GM18498 (cell line): Measurements from ENCODE around the gene HSFX3.
"Not testable (repeated sequence)": the region's sequence is repeated elsewhere in the genome, so short reads cannot be mapped to it uniquely, and the experiment has no call there.

Experiments
- ATAC-seq: cut with Tn5 transposase; IDR thresholded peaks from one replicate; pipeline ENCODE4 v1.9.1; 2021; ENCODE audit warnings: mild to moderate bottlenecking, moderate library complexity; ENCODE audit not compliant: unreplicated experiment

The HSFX3 gene

DNA sequence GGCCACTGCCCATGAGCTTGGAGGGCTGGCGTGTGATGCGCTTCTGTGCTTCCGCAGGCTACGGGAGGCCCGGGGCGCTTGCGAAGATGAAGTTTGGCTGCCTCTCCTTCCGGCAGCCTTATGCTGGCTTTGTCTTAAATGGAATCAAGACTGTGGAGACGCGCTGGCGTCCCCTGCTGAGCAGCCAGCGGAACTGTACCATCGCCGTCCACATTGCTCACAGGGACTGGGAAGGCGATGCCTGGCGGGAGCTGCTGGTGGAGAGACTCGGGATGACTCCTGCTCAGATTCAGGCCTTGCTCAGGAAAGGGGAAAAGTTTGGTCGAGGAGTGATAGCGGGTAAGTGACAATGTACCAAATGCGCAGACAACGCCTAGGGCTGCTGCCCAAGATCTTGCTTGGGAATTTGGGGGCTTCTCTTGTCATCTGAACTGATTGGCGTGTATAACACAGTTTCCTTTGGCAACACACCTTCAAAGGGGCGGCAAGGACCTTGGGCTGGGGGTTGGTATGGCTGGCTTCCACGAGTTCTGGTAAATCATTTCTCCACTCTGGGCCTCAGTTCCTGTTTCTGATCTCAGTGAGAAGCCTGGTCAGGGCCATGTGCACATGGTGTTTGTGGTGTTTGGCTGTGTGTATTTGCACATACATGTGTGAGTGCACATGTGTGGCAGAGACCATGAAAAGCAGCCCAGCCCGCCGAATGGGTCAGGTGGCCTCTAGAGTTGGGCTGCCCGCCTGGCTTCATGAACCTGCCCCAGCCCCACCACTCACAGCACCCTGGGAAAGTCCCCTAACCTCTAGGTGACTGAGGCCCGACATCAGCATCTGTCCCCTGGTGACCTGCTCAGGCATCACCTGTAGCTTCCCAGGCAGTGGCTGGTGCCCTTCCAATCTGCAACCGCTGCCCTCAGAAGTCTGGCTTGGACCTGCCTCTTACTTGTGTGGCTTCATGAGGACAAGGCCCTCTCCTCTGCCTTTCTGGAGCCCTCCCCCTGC is 3.9 kb downstream of the HSFX3 start:
- ATAC-seq: not testable (repeated sequence)

DNA sequence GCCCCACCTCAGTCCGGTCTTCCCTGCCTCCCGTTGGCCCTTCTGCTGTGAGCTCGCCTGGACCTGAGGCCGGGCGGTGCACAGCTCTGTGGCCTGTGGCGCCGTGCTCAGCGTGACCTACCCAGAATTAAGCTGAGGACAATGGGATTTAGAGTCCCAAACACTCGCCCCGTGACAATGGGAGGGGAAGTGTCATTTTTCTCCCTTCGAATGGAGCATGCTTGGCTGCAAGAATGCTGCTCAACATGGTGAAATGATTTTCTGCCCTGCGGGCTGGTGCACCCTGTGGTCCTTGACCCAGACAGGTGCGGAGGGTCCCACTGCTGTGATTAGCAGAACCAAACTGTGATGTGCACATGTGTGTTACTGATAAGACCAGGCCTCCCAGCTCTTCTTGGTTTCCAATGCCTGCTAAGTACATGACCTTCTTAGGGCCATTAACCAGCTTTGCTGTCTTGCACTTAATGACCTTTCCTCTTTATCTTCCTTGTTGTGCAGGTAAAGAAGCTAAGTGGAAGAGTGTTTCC is 8.1 kb downstream of the HSFX3 start:
- ATAC-seq: no peak

DNA sequence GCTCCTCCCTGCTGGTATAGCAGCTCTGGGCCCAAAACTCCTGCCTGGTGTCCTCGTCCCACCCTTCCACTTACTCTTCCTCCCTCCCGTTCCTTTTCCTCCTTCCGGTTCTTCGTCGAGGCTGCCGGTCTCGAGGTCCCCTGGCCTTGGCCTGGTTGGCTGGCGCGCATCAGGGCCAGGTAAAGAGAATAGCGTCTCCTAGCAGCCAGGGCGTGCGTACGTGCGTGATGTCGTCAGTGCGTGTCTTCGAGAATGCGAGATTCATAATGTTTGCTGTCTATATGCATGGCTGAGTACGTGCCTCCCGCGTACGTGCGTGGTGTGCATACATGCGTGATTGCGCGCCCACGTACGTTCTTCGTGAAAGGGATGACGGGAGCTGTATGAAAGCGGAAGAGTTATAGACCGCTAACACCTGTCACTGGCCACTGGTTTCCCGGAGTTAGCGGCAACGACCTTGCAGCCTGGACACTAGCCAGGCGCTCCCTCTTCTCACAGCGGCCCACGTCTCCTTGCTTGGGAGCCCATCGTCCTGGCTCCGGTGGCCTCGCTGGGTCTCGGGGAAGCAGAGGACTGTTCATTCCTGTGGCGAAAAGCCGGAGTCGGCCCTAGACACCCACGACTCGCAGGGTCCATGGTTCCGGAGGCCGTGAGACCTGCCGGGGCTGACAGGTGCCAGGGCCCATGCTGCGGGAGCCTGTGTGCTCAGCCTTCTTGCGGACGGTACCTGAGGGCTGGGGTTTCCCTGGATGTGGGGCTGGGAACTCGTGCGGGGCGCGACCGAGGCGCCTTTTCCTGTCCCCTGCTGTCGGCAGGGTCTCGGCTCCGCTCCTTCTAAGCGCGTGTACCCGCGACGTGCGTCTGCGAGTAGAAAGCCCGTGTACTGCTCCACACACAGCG is 8.9 kb downstream of the HSFX3 start, which contains the start of gene EOLA1:
Gene EOLA1 (plus strand): TSS at position 392 of the 900 bp plus-strand sequence. CDS start 4,619 bp downstream, outside the sequence.
- peak; percentile 80 for ATAC-seq

DNA sequence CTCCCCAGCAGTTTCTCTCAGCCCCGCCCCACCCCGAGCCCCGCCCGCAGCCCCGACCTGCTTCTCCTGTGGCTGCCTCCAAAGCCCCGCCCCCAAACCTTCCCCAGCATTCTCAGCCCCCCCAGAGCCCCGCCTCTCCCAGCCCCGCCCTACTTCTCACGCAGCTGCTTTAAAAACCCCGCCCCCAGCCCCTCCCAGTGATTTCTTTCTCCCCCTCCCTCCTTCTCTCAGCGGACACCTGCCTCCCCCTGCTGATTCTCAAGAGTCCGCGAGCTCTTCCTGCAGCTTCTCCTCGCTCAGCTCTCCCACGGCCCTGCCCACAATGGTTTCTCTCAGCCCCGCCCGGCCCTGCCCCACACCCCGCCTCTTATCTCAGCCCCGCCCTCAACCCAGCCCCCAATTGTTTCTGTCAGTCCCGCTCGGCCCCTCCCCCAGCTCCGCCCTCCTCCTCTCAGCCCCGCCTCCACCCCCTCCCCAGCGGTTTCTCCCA is 9.5 kb downstream of the HSFX3 start:
- ATAC-seq: peak; percentile 34

DNA sequence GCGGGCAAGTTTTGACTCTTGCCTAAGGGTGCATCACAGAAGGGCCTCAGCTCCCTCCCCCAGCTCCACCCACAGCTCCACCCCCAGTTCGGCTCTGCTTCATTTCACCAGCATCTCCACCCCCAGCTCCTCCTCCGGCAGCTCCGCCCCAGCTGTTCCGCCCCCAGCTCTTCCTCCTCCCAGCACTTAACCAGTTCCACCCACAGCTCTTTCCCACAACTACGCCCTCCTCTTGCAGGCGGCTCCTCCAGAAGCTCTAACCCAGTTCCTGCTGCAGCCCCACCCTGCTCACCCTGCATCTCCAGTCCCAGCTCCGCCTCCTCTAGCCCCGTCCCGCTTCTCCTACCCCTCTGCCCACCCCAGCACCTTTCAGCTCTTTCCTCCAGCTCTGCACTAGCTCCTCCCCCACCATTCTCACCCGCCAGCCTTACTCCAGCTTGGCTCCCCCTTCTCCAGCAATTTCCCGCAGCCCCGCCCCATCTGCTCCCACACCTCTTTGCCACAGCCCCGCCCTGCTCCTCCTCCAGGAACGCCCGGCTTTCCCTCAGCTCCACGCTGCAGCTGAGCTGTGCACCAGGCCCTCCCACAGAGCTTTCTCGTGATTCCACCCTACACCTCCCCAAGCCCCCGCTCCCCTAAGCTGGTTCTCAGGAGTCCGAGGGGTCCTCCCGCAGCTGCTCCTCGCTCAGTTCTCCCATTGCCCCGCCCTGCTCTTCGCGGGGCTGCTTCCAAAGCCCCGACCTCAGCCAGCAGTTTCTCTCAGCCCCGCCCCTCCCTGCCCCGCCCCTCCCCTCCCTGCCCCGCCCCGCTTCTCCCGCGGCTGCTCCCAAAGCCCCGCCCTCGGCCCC is 10.2 kb downstream of the HSFX3 start:
- peak; percentile 54 for ATAC-seq

DNA sequence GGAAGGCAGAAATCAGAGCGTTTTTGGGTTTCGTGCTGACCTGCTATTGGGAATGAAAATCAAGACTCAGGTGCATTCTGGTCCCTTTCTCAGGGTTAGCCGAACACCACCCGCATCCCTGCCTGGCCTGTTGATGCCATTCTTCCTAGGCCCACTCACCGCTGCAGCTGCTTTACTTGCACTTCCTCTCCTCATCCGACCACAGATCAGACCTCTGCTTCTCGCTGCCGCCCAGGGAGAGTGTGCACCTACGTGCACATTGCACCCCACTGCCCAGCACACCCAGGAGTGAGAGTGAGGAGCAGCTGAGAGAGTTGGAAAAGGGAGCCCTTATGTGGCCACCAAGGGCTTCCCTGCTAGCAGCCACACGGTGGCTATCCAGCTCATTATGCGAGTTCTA is 12.2 kb downstream of the HSFX3 start:
- not testable (repeated sequence) for ATAC-seq

DNA sequence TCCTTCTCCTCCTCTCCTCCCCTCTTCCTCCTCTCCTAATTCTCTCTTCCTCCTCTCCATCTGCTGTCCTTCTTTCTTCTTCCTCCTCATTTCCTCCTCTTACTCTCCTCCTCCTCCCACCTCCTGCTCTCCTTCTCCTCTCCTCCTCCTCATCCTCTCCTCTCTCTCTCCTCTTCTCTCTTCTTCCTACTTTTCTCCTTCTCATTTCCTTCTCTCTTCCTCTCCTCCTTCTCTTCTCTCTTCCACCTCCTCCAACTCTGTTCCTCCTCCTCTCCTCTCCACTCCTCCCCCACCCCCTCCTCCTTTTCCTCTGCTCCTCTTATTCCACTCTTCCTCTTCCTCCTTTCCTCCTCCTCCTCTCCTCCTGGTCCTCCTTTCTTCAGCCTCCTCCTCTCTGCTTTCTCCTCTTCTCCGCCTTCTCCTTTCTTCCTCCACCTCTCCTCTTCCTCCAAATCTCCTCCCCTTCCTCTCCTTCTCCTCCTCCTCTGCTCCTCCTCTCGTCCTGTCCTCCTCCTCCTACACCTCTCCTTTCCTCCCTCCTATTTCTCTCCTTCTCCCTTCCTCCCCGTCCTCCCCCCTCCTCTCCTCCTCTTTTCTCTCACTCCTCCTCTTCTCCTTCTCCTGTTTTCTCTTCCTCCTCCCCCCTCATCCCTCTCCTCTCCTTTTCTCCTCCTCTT is 14.7 kb downstream of the HSFX3 start:
- not testable (repeated sequence) for ATAC-seq

DNA sequence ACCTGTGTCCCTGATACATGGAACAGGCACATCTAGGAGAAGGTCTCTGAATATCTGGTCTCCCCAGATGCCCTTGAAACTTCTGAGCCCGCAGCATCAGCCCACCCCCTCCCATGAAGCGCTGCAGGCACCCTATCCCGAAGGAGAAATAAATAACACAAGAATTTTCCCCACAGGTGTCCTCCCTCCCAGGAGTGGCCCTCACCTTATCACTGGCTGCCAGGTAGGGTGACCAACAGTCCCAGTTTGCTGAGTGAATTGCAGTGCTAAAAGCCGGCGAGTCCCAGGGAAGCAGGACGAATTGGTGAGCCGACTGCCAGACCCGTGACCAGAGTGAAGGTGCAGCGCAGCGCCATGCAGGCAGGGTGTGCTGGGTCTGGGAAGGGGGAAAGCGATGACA is 15.7 kb downstream of the HSFX3 start:
- not testable (repeated sequence) for ATAC-seq

DNA sequence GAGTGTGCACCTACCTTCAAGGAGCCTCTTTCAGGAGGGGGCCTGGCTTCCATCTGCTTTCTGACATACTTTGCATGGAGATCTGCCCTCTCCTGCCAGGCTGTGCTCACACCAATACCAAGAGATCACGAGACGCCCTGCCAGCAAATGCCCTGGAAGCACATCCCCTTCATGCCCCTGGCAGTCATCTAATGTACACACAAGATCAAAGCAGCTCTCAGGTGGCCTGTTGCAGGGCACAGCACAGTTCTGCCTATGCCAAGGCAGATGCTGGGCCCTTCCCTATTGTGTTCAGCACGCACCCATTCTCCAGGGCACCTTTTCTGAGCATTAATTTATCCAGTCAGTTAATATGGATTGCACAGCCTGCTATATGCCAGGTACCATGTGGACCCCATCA is 16.9 kb downstream of the HSFX3 start:
- not testable (repeated sequence) for ATAC-seq

DNA sequence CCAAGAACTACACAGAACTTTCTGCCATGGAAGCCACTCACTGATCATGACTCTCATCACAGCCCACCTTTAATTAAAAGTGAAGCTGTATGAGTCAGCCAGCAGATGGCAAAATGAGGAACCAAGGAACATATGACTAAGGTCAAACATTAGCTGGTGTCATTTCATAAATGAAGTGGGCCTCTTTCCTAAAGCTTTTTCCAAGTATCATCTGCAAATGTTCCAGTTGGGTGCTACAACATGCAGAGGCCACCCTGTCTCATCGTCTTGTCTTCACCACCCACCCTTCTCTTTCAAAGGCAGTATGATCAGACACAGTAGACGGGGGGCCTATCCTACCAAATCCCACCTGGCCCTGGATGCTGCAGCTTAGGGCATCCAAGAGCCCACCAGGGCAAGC is 18.1 kb downstream of the HSFX3 start:
- ATAC-seq: peak; percentile 64

DNA sequence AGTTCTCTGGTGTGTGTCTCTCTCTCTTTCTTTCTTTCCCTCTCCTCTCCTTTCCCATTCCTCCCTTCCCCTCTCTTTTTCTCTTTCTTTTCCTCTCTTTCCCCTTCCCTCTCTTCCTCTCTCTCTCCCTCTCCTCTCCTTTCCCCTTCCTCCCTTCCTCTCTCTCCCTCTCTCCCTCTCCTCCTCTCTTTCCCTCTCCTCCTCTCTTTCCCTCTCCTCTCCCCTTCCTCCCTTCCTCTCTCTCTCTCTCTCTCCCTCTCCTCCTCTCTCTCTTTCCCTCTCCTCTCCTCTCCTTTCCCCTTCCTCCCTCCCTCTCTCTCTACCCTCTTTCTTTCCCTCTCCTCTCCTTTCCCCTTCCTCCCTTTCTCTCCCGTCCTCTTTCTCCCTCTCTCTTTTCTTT is 21.3 kb downstream of the HSFX3 start:
- no peak for ATAC-seq

DNA sequence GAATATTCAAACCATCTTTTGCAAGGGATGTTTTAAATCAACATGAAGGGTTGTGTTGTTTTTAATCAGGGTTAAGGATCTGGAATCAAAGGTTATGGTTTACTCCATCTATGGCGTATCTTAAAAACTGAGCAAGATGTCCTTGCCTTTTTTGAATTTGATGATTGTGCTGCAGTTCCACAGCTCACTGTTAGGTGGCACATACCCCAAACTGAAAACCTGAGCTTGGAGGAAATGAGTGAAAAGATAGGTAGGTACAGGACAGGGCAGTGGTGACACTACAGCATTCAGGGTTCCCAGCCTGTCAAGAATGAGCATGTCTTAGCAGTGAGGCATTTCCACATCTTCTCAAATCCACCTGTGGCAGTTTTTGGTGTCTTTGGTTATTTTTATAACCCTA is 22.0 kb downstream of the HSFX3 start:
- ATAC-seq: peak; percentile 25

DNA sequence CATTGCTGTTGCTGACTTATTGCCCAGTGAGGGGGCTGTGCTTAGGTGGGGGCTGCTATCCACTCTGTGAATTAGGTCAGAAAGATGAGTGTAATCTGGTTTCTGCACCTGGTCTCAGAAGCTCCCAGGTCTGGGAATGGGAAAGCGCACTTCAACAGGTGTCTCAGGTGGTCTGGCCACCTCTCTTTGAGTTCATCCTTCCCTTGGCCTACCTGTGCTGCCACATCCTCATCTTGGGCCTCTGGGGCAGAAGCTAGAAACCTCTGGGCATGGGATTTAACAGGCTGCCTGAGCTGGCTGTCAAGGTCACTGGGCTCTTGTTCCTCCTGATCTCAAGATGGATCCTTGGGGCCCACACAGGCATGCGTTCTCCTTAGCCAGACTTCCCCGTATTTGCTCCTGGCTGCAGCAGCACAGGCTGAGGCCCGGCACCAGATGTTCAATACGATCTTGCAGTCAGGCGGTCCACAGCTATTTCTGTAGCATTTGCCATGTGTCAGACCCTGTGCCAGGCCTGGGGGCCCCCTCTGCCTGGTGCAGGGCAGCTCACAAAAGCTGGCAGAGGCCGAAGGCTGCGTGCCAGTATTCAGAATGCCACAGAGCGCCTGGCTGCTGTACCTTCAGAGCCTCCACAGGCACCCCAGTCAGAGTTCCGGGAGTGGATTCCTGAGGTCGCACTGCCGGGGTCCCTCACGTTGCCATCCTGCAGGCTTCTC is 23.2 kb downstream of the HSFX3 start:
- not testable (repeated sequence) for ATAC-seq

DNA sequence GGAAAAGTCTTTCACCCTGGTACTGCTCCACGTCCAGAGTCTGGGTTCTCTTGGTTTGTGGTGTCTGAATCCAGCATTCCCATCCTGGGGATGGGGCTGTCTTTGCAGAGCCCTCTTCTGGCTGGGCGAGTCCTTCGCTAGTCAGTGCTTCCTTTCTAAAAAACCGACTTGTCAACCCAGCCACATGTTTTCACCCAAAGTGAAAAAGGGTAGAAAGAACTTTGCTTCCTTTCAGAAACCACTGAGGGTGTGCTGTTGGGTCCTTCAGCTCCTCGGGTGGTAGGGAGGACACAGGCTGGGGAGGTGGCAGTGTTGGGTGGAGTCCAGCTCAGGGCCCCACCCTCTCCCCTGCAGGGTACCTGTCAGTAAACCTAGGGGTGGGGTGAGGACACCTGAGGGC is 23.8 kb downstream of the HSFX3 start:
- peak; percentile 66 for ATAC-seq

DNA sequence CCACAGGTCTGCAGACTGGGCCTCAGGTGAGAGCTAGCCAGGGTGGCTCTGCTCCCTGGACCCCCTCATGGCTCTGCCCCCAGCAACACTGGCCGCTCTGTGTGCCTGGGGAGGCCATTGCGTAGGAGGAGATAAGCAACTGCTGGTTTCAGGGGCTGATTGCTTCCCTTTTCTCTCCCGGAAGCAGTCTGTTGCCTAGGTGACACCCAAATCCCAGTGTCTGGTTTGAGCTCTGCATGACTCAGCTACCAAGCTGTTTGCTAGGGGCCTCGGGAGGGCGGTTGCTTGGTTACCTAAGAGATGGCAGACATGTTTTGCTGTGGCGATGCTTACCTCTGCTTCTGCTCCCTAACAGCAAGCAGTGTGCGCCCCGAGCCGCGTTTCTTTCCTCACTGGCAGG is 24.3 kb downstream of the HSFX3 start:
- peak; percentile 92 for ATAC-seq

DNA sequence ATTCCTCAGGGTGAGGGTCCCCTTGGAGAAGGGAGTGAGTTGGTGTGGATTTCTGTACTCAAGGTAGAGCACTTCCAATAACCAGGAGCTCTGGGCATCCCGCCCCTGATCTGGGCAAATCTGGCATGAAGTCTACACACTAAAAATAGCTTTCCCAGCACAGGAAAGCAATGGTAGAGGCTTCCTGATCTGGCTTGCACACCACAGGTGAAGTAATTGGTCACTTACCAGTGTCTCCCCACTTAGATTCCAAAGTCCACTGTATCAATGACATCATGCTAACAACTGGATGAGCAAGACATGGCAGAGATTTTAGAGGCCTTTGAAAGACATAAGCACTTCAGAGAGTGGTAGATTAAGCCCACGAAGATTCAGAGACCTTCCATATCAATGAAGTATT is 26.8 kb downstream of the HSFX3 start:
- ATAC-seq: no peak

DNA sequence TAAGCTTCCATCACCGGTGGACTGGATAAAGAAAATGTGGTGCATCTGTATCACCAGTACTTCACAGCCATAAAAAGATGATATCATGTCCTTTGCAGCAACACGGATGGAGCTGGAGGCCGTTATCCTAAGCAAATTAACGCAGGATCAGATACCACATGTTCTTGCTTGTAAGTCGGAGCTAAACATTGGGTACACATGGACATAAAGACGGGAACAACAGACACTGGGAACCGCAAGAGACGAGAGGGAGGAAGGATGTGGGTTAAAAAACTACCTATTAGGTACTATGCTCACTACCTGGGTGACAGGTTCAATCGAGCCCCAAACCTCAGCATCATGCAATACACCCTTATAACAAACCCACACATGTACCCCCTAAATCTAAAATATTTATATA is 28.3 kb downstream of the HSFX3 start:
- no peak for ATAC-seq

DNA sequence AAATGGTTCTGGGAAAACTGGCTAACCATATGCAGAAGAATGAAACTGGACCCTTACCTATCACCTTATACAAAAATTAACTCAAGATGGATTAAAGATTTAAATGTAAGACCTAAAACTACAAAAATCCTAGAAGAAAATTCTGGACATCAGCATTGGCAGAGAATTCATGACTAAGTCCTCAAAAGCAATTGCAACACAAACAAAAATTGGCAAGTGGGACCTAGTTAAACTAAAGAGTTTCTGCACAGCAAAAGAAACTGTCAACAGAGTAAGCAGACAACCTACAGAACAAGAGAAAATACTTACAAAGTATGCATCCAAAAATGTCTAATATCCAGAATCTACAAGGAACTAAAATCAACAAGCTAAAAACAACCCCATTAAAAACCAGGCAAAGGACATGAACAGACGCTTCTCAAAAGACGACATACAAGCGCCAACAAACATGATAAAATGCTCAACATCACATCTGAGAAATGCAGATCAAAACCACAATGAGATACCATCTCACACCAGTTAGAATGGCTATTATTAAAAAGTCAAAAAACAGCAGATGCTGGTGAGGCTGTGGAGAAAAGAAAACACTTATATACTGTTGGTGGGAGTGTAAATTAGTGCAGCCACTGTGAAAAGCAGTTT is 29.0 kb downstream of the HSFX3 start:
- ATAC-seq: not testable (repeated sequence)
